NCI-H1048 (cell line): ENCODE measurements around the gene ATG5.
"Not testable (repeated sequence)": the region's sequence is repeated elsewhere in the genome, so short reads cannot be mapped to it uniquely, and the experiment has no call there.

Experiments
- DNase-seq: peaks from one replicate; lab custom pipeline; 2025; lab: John Stamatoyannopoulos, UW

Gene ATG5

DNA sequence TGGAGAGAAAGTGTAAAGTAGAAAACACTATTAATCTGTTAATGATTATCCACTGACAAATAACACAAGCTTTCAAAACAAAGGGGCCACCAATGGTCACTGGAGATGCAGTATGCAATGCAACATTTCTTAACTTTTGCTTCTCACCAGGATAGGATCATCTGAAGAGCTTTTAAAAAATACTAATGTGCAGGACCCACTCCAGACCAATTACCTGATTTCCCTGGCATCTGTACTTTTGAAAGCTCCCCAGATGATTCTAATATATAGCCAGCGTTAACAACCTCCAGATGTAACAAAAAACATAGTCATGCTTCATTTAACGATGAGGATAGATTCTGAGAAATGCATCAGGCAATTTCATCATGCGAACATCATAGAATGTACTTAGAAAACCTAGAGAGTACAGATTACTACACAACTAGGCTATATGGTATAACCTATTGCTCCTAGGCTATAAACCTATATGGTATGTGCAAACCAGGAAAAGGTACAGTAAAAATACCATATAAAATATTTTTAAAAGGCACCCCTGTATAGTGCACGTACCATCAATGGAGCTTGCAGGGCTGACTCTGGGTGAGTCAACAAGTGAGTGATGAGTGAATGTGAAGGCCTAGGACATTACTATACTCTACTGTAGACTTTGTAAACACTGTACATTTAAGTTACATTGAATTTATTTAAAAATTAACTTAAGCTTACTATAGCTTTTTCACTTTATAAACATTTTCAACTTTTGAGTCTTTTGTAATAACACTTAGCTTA, 69.2 kb downstream of the ATG5 start:
- no peak for DNase-seq

DNA sequence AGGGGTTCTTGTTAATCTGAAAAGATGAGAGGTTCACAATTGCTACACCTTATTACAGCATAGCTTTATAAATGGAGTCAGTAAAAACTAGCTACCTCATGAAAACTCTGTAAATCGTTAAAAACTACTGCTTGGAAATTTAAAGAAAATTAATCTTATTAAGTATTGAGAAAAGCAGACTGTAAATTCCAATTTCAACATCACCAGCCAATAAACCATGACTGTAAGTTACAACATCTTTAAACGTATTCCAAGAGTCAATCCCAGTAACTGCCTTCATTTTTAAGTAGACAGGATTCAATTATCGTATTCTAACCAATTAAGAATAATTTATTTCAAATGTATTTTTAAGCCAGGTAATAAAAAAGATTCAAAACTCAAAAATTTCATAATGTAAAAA, 70.3 kb downstream of the ATG5 start:
- DNase-seq = no peak

GRCh38 chr6:106254636-106255035, 70.9 kb downstream of the ATG5 start:
- no peak for DNase-seq

GRCh38 chr6:106253731-106254130, 71.8 kb downstream of the ATG5 start:
- DNase-seq = no peak

DNA sequence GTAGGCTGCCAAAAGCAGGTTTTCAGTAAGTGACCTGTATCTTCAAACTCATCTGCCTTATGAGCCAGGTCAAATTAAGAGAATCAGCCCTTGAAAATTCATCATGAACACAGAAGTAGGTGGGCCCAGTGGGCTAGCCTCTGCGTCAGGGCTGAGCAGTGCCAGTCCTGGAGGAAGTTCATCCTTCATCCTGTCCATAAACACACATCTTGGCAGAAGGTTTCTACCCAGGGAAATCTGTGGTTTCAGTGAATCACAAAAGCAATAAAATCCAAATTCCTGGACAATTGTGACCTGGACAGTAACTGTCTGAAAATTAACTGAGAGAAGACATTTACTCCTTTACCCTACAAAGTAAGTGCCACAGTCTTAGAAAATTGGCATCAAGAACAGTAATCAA, 72.4 kb downstream of the ATG5 start:
- DNase-seq = no peak

DNA sequence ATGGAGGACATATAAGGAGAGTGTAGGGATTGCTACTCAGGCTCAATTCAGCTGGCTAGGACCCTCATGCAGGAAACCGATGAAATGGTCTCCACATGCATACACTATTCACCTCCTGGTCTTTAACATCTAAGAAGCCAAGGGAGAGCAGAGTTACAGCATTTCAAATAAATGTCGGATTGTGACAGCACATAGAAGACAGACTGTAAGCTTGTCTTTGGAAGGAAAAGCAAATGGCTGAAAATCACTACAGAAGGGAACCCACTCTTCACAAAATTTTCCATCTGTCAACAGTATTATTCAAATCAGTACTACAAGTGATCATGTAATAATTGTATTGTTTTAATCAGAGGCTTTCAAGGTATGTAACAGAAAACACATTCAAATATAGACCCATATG, 72.9 kb downstream of the ATG5 start:
- no peak for DNase-seq

DNA sequence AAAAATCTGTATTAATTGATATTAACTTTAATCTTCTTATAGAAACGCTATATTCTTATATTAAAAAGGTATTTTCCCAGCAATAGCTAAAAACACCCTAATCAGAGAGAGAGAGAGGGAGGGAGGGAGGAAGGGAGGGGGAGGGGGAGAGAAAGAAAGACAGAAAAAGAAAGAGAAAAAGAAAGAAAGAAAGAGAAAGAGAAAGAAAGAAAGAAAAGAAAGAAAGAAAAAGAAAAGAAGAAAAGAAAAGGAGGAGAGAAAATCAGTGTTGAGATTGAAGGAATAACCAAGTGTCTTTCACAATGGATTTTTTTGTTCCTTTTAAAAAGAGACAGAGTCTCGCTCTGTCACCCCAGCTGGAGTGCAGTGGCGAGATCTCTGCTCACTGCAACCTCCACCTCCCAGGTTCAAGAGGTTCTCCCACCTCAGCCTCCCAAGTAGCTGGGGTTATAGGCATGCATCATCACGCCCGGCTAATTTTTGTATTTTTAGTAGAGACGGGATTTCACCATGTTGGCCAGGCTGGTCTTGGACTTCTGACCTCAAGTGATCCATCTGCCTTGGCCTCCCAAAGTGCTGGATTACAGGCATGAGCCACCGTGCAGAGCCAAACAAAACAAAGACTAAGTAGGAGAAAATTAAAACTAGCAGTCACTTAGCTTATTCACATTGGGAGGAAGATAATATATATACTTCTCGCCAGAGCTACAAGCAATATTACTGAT, 73.9 kb downstream of the ATG5 start:
- not testable (repeated sequence) for DNase-seq

DNA sequence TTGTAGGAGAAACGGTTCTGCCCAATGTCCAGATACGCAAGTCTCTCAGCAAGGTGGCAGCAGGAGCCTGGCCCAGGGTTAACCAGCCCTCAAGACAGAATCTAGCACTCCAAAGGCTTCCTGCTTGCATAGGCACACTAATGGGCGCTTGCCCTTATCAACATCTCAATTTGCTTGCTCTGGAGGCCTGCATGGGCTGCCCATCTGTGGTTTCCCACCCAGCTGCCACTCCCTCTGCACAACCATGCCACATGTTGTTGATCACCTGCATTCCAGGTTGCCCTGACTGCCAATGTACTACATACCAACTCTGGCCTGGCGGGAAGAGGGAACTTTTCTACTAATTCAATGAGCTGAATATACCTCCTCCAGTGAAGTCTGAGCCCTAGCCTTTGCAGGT, 74.6 kb downstream of the ATG5 start:
- no peak for DNase-seq

DNA sequence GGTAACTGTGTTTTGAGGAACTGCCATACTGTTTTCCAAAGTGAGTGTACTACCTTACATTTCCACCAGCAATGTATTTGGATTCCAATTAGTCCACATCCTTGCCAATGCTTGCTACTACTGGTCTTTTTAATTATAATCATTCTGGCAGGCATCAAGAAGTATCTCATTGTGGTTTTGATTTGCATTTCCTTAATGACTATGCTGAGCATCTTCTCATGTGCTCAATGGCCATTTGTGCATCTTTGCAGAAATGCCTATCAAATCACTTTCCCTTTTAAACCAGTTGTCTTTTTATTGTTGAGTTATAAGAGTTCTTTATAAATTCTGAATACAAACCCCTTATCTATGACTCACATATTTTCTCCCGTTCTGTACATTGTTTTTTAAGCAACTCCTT, 75.9 kb downstream of the ATG5 start:
- no peak for DNase-seq

- DNase-seq = no peak
Observed at GRCh38 chr6:106247733-106248132, 77.8 kb downstream of the ATG5 start.

- no peak for DNase-seq
Observed at GRCh38 chr6:106247293-106247692, 78.3 kb downstream of the ATG5 start.

GRCh38 chr6:106244931-106245330, 80.6 kb downstream of the ATG5 start:
- DNase-seq = no peak

DNA sequence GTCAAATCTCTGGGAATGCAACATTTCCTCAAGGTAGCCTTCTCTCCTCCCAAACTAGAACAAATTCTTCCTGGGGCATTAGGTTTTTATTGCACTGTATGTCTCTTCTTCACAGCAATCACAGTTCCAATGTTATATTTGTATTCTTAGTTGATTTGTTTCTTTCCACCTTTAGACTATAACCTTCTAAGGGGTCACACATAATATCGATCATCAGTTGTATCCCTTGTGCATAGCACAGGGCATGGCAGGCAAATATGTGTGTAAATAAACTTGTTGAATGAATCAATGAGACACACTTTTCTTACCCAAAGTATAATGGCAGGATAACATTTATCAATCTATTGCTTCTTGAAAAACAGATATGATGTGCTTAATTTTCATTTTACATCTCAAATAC, 81.0 kb downstream of the ATG5 start:
- DNase-seq = no peak

GRCh38 chr6:106243261-106243660, 82.3 kb downstream of the ATG5 start:
- DNase-seq = no peak

GRCh38 chr6:106241498-106241897, 84.1 kb downstream of the ATG5 start:
- no peak for DNase-seq

GRCh38 chr6:106237286-106237685, 88.3 kb downstream of the ATG5 start:
- no peak for DNase-seq

GRCh38 chr6:106229876-106230445, 95.6 kb downstream of the ATG5 start:
- not testable (repeated sequence) for DNase-seq

- DNase-seq = no peak
Observed at GRCh38 chr6:106227612-106228507, 97.7 kb downstream of the ATG5 start.

GRCh38 chr6:106226676-106227075, 98.9 kb downstream of the ATG5 start:
- DNase-seq = no peak

- no peak for DNase-seq
Observed at GRCh38 chr6:106225581-106225980, 100.0 kb downstream of the ATG5 start.

- no peak for DNase-seq
Observed at GRCh38 chr6:106223300-106223930, 102.1 kb downstream of the ATG5 start.

GRCh38 chr6:106220485-106220884, 105.1 kb downstream of the ATG5 start:
- no peak for DNase-seq
